GM12878 (cell line): ENCODE results near the gene GREB1.

Experiments used
- ATF2 ChIP-seq: IDR thresholded peaks from 2 replicates; pipeline ENCODE4 v1.6.1; 2012; ENCODE audit warnings: low read length, inconsistent platforms
- ATF3 ChIP-seq: IDR thresholded peaks from 2 replicates; pipeline ENCODE4 v1.6.1; 2011; ENCODE audit warnings: low read depth, mild to moderate bottlenecking, low read length, moderate library complexity, borderline replicate concordance; ENCODE audit errors: extremely low read depth
- CTCF ChIP-seq, 3 experiments: IDR thresholded peaks in 2 of 3; conservative IDR thresholded peaks in 1 of 3; 2 replicates each; pipeline ENCODE4 v1.5.1; 2011; ENCODE audit warnings: low read depth in 3 of 3, low read length in 3 of 3, mild to moderate bottlenecking in 3 of 3, control low read depth in 2 of 3, moderate library complexity in 2 of 3, inconsistent platforms in 1 of 3, mixed read lengths in 1 of 3; ENCODE audit not compliant: control insufficient read depth in 2 of 3, insufficient read depth in 1 of 3; ENCODE audit errors: extremely low read depth in 1 of 3
- E2F4 ChIP-seq: IDR thresholded peaks from 2 replicates; pipeline ENCODE4 v1.6.1; 2012; ENCODE audit warnings: low read depth, low read length, improper control_type of control experiment
- EZH2 ChIP-seq: IDR thresholded peaks from 2 replicates; pipeline ENCODE4 v1.6.1; 2012; ENCODE audit warnings: low read depth, mild to moderate bottlenecking, control low read depth, inconsistent platforms, low read length, borderline replicate concordance; ENCODE audit not compliant: control insufficient read depth
- FOS ChIP-seq: IDR thresholded peaks from 3 replicates; pipeline ENCODE4 v1.6.1; 2011; ENCODE audit warnings: borderline replicate concordance; ENCODE audit not compliant: insufficient read length; ENCODE audit errors: extremely low read depth
- IRF4 ChIP-seq: IDR thresholded peaks from 2 replicates; pipeline ENCODE4 v1.6.1; 2011; ENCODE audit warnings: low read depth, low read length
- PRDM15 ChIP-seq: fragments of 450-650 bp; formaldehyde crosslinking; IDR thresholded peaks from 2 replicates; pipeline ENCODE4 v1.4.0; 2020; ENCODE audit warnings: mild to moderate bottlenecking, moderate library complexity
- SIN3A ChIP-seq: IDR thresholded peaks from 2 replicates; pipeline ENCODE4 v1.6.1; 2012; ENCODE audit warnings: low read depth, low read length, improper control_type of control experiment
- TAF1 ChIP-seq: IDR thresholded peaks from 2 replicates; pipeline ENCODE4 v1.6.1; 2011; ENCODE audit warnings: mild to moderate bottlenecking, low read depth, low read length, borderline replicate concordance
- TBL1XR1 ChIP-seq: IDR thresholded peaks from 2 replicates; pipeline ENCODE4 v1.6.1; 2012; ENCODE audit warnings: low read depth, low read length, improper control_type of control experiment
- USF2 ChIP-seq: IDR thresholded peaks from 2 replicates; pipeline ENCODE4 v1.6.1; 2011; ENCODE audit warnings: low read depth, low read length, improper control_type of control experiment, borderline replicate concordance
- ZBTB33 ChIP-seq: fragments of 450-650 bp; IDR thresholded peaks from 2 replicates; pipeline ENCODE4 v1.6.1; 2017; ENCODE audit warnings: mild to moderate bottlenecking

GRCh38 chr2:11667866-11668637 is 134.2 kb downstream of the GREB1 start:
- TF ChIP-seq EZH2 (no peak), ATF3 (no peak), USF2 (no peak), CTCF (IDR thresholded peaks at IDR 0.05 in 2 of 3, conservative IDR thresholded peaks at IDR 0.05 in 1 of 3; ENCODE audit: control insufficient read depth in 2 of 3, extremely low read depth in 1 of 3, insufficient read depth in 1 of 3, low read depth in 3 of 3, low read length in 3 of 3) (no peak), ZBTB33 (no peak), IRF4 (no peak), TAF1 (no peak), SIN3A (no peak), FOS (no peak), PRDM15 (CRISPR knock-in tag) (no peak), ATF2 (no peak), E2F4 (no peak), TBL1XR1 (no peak)
